GM12878 (cell line): ENCODE measurements around the gene VASP. TPM values are rescaled to one million over a fixed set of nuclear protein-coding genes. Genes with fewer than 3 reads are reported as not detected.
A peak's percentile ranks its signal among the peaks of the same experiment; 100 is the strongest.

Experiments used
- ATAC-seq: fragments of 200-7000 bp; cut with Tn5 transposase; 3 replicates; pipeline ENCODE4 v1.9.1; 2020; ENCODE audit warnings: mild to moderate bottlenecking, moderate library complexity
- BruUV-seq: library from RNA; stranded (reverse); fragments of 400-500 nt; replicated peaks from 2 replicates; lab custom pipeline; 2021; lab: Mats Ljungman, UMichigan
- CTCF ChIA-PET: fragments of 300-600 bp; sonication (Branson Sonifier 250); formaldehyde crosslinking; extraction: SDS; loops from one replicate; lab custom pipeline; 2021; ENCODE audit warnings: inconsistent platforms; lab: Yijun Ruan, JAX
- POLR2A ChIA-PET: fragments of 350-600 bp; formaldehyde crosslinking; extraction: SDS; loops from one replicate; lab custom pipeline; 2021; ENCODE audit warnings: inconsistent platforms; lab: Charles Lee
- RAD21 ChIA-PET: fragments of 300-600 bp; sonication (Branson Sonifier 250); formaldehyde crosslinking; loops from one replicate; lab custom pipeline; 2023; ENCODE audit warnings: antibody characterized with exemption; ENCODE audit not compliant: unreplicated experiment; lab: Charles Lee
- SMC1A ChIA-PET: fragments of 300-600 bp; sonication (Branson Sonifier 250); formaldehyde crosslinking; loops from one replicate; lab custom pipeline; 2023; ENCODE audit not compliant: unreplicated experiment, uncharacterized antibody; lab: Charles Lee
- DNase-seq: peaks from one replicate; pipeline ENCODE4 v3.0.0-alpha.2; 2011; ENCODE audit warnings: low read depth, low spot score
- FAIRE-seq: peaks from 3 replicates; lab custom pipeline; 2011; peaks lifted over from hg19 to GRCh38; lab: Jason Lieb, UNC
- H2AFZ ChIP-seq: 2 replicates; pipeline ENCODE4 v1.6.0; 2011; ENCODE audit warnings: low read depth, low read length, control low read depth; ENCODE audit not compliant: control insufficient read depth
- H3K27ac ChIP-seq: 2 replicates; pipeline ENCODE4 v1.5.1; 2011; ENCODE audit warnings: control low read depth; ENCODE audit not compliant: control insufficient read depth, insufficient read depth
- H3K27me3 ChIP-seq, 2 experiments: replicated peaks in 1 of 2; 2 replicates each; pipeline versions ENCODE4 v1.6.0 to v1.6.1; 2011; ENCODE audit warnings: low read length in 1 of 2; ENCODE audit not compliant: control insufficient read depth in 2 of 2, insufficient read depth in 2 of 2
- H3K36me3 ChIP-seq, 2 experiments: 2 replicates each; pipeline ENCODE4 v1.5.1; 2011; ENCODE audit warnings: low read length in 1 of 2; ENCODE audit not compliant: control insufficient read depth in 2 of 2, insufficient read depth in 2 of 2
- H3K4me1 ChIP-seq: 2 replicates; pipeline ENCODE4 v1.6.1; 2011; ENCODE audit warnings: mild to moderate bottlenecking, low read length, moderate library complexity, mixed read lengths; ENCODE audit not compliant: control insufficient read depth, insufficient read depth
- H3K4me2 ChIP-seq: 2 replicates; pipeline ENCODE4 v1.6.0; 2011; ENCODE audit warnings: control low read depth; ENCODE audit not compliant: control insufficient read depth, insufficient read depth
- H3K4me3 ChIP-seq: fragments of 200-600 bp; sonication (generic); 2 replicates; pipeline ENCODE4 v1.5.1; 2016
- H3K79me2 ChIP-seq: 2 replicates; pipeline ENCODE4 v1.6.0; 2011; ENCODE audit warnings: low read length; ENCODE audit not compliant: control insufficient read depth, insufficient read depth
- H3K9ac ChIP-seq: 2 replicates; pipeline ENCODE4 v1.8.0; 2011; ENCODE audit warnings: low read length, control low read depth, mixed read lengths; ENCODE audit not compliant: control insufficient read depth, insufficient read depth
- H3K9me3 ChIP-seq: replicated peaks from 3 replicates; pipeline ENCODE4 v1.5.1; 2011; ENCODE audit warnings: mild to moderate bottlenecking, low read length; ENCODE audit not compliant: control insufficient read depth, insufficient read depth
- H4K20me1 ChIP-seq: 2 replicates; pipeline ENCODE4 v1.6.0; 2011; ENCODE audit not compliant: control insufficient read depth, insufficient read depth
- BACH1 ChIP-seq: fragments of 450-650 bp; IDR thresholded peaks from 2 replicates; pipeline ENCODE4 v1.6.1; 2017; ENCODE audit warnings: mild to moderate bottlenecking, borderline replicate concordance
- BCL3 ChIP-seq: IDR thresholded peaks from 2 replicates; pipeline ENCODE4 v1.6.1; 2011; ENCODE audit warnings: borderline replicate concordance, low read depth, mild to moderate bottlenecking, moderate library complexity, low read length; ENCODE audit not compliant: insufficient read depth, poor library complexity, severe bottlenecking
- BCLAF1 ChIP-seq: fragments of 450-650 bp; IDR thresholded peaks from 2 replicates; pipeline ENCODE4 v1.6.1; 2017; ENCODE audit warnings: antibody characterized with exemption, mild to moderate bottlenecking, moderate library complexity
- HSF1 ChIP-seq: fragments of 150-350 bp; IDR thresholded peaks from 2 replicates; pipeline ENCODE4 v1.6.1; 2014; ENCODE audit warnings: mild to moderate bottlenecking, low read depth, low read length
- NKRF ChIP-seq: fragments of 450-650 bp; conservative IDR thresholded peaks from 2 replicates; pipeline ENCODE4 v1.6.1; 2017; ENCODE audit warnings: mild to moderate bottlenecking, moderate library complexity
- WGBS: methylation state at CpG from one replicate; pipeline ENCODE4 v1.1.6; 2016; ENCODE audit warnings: low lambda C conversion rate; ENCODE audit not compliant: insufficient replicate concordance, insufficient coverage; ENCODE audit errors: missing lambda C conversion rate; 5-methylcytosine and 5-hydroxymethylcytosine counted together
- in situ Hi-C: fragments of 300-500 bp; cut with MboI; formaldehyde crosslinking; loops from 9 replicates; pipeline ENCODE4 v1.14.3; 2018; ENCODE audit warnings: mixed read lengths
- intact Hi-C: fragments of 100-400 bp; cut with micrococcal nuclease; formaldehyde crosslinking; loops from one replicate; pipeline ENCODE4 v1.14.2; 2022; ENCODE audit not compliant: unreplicated experiment
- polyA plus RNA-seq, 11 experiments: library from polyadenylated mRNA; depleted of rRNA in 4 of 11; unstranded in 6 of 11; stranded (reverse) in 5 of 11; fragments of >200 nt; fragmentation: Nextera tagmentation in 4 of 11; fragmentation: Illumina TruSeq in 1 of 11; extraction: Ambion mirVana in 4 of 11; extraction: Trizol in 1 of 11; gene quantifications; 1 replicate in 1 of 11; 2 replicates in 10 of 11; pipeline versions ENCODE4 v1.2.1 to v1.2.3, GENCODE V29; 2011 to 2016; ENCODE audit warnings: inconsistent platforms in 2 of 11, missing spikeins in 2 of 11, low read depth in 1 of 11
- total RNA-seq, 4 experiments: library from RNA; depleted of rRNA in 3 of 4; stranded (reverse); fragments of >200 nt in 3 of 4; fragmentation: Illumina TruSeq in 1 of 4; extraction: Trizol in 1 of 4; gene quantifications; 2 replicates each; pipeline versions ENCODE4 v1.2.1 to v1.2.3, GENCODE V29; 2013 to 2021

The VASP gene
- total and polyA plus RNA-seq, 10 of the 15 experiments (the other 5 are each of a cell fraction or from before 2014, with no cell fraction given): 19.5 to 298 (median 84.8) TPM

GRCh38 chr19:45468803-45469131, 38.5 kb upstream of the VASP start:
- in situ Hi-C loops: loop anchor here (25.0 kb wide), 1 partner anchor 1706 kb away; the partner anchor contains the start of gene SMG9
- BruUV-seq: no TSS peak
- WGBS: 3% methylated on average over 19 of the region's 19 CpGs

More at GRCh38 chr19:45468803-45469131, 38.5 kb upstream of the VASP start:
- Histone ChIP-seq H4K20me1 (peaks cover 3% of the 10 kb centered on the region; the same call in 1 of the 2 replicates), H3K27ac (peak overlapping the region; percentile 73), H3K9me3 (no peaks in the 10 kb centered on the region), H3K36me3 (no peaks in the 10 kb centered on the region), H3K4me2 (peak overlapping the region; percentile 100), H3K9ac (peak overlapping the region; percentile 76), H3K4me3 (peak overlapping the region; percentile 82), H3K79me2 (no peaks in the 10 kb centered on the region), H2AFZ (peak overlapping the region; percentile 96), H3K4me1 (peaks cover 14% of the 10 kb centered on the region), H3K27me3 (peaks cover 0 to 2% of the 10 kb centered on the region in 2 experiments; a peak in 2 of 4 replicates)
- CTCF ChIA-PET: interaction anchor here (1.0 to 5.2 kb wide), 11 partner anchors 9 to 66 kb away, joined by 3 to 71 read pairs (median 6); no protein-coding TSS in a partner anchor
- no peak for FAIRE-seq
- POLR2A ChIA-PET: interaction anchor here (0.6 to 2.3 kb wide), 16 partner anchors 10 to 350 kb away, joined by 3 to 13 read pairs (median 4); partner anchors contain the start of gene QPCTL
- RAD21 ChIA-PET: interaction anchor here (1.2 to 4.3 kb wide), 7 partner anchors 9 to 173 kb away, joined by 3 to 64 read pairs (median 8); partner anchors contain the start of gene PPP1R13L
- ATAC-seq: peak; percentile 47
- no peak for DNase-seq
- SMC1A ChIA-PET: interaction anchor here (1.0 to 4.8 kb wide), 7 partner anchors 9 to 64 kb away, joined by 3 to 52 read pairs (median 4); partner anchors contain the start of gene PPP1R13L
- intact Hi-C loops: loop anchor here (2.0 kb wide), 1 partner anchor 18 kb away; no protein-coding TSS in a partner anchor
- TF ChIP-seq BCL3 (peak; percentile 12), BACH1 (0 out of 2 replicates have a peak, but pooled peaks have one; percentile 25), BCLAF1 (no peak), HSF1 (peak; percentile 87; the same call in 1 of the 2 replicates), NKRF (peak; percentile 15)
